Cerebellar nuclear complex (tissue), 1 donor: ENCODE measurements around the gene TMEM60.
A peak's percentile ranks its signal among the peaks of the same experiment; 100 is the strongest.
"Not testable (repeated sequence)": the region's sequence is repeated elsewhere in the genome, so short reads cannot be mapped to it uniquely, and the experiment has no call there.

ENCODE experiments used
- DNase-seq, 2 experiments: peaks; one replicate each; lab custom pipeline; 2025; lab: John Stamatoyannopoulos, UW

TMEM60 gene, protein sequence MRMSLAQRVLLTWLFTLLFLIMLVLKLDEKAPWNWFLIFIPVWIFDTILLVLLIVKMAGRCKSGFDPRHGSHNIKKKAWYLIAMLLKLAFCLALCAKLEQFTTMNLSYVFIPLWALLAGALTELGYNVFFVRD

DNA sequence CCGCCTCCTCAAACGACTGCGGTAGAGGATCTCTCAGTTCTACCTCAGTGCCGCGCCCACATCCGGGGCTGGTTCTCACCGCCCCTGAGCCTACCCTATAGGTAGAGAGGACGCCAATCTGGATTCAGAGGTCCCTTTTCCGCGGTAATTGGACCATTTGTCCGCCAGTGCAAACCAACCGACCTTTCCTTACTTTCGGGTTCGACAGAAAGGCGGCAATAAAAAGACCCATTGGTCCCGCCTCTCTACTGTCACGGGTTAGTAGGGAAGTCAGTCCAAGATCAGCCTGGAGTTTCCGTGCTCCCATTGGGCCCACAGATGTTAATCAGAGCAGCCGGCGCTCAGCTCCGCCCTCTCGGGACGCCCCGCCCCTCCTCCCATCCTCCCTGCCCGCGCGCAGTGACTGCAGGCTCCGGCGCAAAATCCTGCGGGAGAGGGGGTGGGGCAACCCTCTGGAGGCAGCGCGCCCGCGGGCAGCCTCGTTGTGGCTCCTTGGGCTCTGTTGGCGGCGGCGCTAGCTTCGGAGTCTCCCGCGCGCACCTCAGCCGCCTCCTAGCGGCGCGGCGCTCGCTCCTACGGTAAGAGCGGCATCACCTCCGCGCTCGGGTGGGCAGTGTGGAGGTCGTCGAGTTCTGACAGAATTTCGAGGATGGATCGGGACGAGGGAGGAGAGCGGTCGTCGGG is at the start of gene TMEM60, which contains the start of gene PHTF2:
Gene TMEM60 (minus strand): TSS at position 41 of the 684 bp plus-strand sequence. CDS start 4,061 bp downstream, outside the sequence.
Gene PHTF2 (plus strand): TSS at position 380 of the 684 bp plus-strand sequence.
- DNase-seq: peak; percentile 96 to 98

DNA sequence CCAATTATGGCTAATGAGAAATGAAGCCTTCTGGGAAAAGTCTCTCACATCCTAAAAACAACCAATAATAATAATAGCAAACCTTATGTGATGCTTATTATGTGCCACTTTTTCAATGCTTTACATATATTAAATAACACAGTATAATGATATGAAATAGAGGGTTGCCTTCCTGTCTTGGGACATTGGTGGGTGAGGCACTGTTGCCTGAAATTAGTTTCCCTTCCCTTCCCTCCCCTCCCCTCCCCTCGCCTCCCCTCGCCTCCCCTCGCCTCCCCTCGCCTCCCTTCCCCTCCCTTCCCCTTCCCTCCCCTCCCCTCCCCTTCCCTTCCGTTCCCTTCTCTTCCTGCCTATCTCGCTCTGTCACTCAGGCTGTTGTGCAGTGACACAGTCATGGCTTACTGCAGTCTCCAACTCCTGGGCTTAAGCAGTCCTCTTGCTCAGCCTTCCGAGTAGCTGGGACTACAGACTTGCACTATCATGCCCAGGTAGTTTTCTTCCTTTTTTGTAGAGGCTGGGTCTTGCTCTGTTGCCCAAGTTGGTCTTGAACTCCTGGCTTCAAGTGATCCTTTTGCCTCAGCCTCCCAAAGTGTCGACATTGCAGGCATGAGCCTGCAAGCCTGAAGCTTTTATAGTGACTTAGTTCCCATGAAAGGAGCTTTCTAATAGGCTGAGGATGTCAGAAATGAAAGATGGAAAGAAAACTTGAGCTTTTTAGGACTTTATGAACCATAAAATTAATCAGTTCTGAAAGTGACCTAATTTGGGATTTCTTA is 48.3 kb upstream of the TMEM60 start:
- no peak for DNase-seq

DNA sequence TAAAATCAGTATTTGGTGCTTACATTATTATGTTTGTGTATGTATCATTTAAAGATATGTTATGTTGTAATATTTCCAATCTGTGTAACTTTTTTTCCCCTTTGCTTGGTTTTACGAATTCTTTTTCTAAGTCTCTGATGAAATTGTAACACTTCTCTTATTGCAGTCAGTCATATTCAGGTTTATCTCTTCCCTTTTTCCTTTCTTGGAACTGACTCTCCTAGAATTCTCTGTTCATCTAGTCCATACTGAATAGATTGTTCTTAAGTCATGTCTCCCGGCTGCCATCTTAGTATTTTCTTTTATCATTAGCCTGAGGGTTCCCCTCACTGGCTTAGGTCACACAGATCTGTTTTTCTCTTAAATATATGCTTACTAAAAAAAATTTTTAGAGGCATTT is 45.0 kb upstream of the TMEM60 start:
- DNase-seq: no peak

DNA sequence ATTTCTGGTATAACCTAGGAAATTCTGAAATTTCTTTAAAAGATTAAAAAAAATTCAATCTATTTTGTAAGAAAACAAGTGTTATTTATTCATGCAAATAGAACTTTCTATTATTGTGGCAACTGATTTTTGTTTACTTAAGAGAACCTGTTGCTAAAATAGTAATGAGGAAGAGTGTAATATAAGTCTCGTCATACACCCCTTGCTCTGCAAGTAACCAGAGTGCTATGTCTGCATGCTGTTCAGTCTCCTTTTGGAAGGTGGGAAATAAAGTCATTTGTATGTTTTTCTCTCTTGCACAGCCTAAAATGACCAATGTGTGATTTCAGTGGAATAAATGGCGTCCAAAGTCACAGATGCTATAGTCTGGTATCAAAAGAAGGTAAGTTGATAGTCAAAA is 41.7 kb upstream of the TMEM60 start:
- DNase-seq: no peak

DNA sequence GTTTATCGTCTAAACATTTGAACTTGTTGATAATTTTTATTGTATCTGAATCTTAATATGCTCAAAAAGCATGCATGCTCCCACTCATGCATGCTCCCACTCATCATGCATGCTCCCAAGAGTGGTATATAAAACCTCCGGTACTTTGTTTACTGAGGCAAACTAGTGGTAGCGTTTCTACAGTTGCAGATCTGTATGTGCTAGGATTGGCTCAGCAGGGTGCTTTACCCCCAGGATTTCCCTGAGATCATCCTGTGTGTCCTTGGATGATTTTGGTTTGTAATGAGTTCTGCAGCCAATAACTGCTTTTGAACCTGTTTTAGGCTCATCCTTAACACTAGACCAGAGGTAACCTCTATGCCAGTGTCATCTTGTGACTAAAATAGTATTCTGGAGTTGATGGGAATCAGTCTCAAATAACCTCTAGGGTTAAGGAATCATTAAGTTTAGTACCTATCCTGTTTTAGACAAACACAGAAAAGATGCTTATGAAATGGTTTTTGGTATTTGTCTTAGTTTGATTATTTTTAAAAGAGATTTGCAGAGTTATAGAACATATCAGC is 40.8 kb upstream of the TMEM60 start:
- no peak for DNase-seq

DNA sequence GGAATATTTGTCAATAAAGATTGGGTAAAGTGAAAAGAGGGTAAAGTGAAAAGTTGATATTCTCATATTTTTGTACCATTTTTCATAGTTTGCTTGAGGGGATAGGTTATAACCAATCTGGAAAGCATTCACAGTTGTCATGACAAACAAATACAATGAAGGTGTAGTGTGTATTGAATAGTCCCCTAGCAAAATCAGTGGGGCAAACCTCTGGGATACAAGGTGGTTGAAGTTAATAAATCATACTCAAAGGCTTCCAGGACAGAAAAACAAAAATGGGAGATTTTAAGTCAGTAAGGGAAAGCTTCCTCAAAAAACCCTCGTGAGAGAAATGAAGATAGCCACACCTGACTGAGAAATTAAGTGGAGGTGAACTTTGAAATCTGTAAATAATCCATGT is 39.7 kb upstream of the TMEM60 start:
- no peak for DNase-seq

DNA sequence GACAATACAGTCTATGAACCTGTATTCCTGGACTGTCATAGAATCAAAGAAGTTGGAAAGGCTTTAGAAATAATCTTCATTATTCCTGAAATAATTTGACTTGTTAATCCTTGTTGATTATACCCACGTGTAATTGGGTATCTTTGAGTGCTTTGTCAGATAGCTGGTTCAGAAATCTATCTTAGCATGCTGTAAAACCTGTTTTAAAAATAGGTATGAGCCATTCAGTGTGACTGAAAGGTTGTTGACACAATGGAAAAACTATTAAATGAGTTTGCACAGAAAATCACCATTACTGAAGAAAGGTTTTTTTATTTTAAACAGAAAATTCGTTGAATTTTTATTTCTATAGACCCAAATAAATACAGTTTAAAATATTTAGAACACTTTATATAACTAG is 39.0 kb upstream of the TMEM60 start:
- no peak for DNase-seq

DNA sequence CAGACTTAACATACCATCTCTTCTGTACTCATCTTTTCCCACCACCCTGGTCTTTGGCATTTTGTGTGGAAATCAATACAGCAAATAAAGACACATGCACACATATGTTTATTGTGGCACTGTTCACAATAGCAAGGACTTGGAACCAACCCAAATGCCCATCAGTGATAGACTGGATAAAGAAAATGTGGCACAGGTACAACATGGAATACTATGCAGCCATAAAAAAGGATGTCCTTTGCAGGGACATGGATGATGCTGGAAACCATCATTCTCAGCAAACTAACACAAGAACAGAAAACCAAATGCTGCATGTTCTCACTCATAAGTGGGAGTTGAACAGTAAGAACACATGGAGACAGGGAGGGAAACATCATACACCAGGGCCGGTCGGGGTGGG is 38.2 kb upstream of the TMEM60 start:
- not testable (repeated sequence) for DNase-seq

DNA sequence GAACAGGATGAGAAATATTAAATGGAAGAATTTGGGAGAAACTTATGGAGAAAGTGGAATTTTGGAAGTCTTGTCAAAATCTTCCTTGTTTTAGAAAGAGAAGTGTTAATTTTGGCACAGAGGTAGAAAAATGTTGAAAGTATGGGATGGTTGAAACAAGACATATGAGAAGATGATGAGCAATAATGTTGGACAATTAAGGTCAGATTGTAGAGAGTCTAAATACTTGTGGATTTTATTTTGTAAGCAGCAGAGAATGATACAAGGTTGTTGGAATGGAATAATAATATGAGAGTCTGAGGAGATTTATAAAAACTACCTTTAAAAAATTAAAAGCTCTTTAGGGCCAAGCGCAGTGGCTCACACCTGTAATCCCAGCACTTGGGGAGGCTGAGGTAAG is 34.9 kb upstream of the TMEM60 start:
- DNase-seq: no peak

DNA sequence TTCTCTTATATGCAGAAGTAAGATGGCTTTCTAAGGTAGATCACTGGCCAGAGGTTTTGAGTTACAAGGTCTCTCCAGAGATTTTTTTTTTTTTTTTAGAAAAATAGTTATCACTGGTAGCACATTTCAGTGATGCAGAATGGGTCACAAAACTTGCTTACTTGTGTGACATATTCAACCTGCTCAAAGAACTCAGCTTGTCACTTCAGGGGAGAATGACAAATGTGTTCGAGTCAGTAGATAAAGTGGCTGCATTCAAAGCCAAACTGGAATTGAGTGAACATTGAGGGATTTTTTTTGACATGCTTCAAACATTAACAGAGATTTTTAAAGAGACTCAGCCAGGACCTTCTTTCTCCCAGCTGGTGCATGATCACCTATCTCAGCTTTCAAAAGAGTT is 33.7 kb upstream of the TMEM60 start:
- DNase-seq: no peak

DNA sequence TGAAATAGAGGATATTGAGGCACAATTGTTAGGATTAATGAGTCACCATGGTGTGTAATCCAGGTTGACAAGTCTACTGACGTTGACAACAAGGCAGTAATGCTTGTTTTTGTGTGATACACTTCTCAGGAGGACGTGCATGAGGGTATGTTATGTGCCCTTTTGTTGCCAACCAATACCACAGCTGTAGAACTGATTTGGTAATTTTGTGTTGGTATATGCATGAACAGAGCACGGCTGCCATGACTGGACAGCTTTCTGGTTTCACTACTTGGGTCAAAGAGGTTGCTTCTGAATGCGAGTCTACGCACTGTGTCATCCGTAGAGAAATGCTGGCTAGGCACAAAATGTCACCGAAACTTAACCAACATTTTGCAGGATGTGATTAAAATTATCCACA is 33.2 kb upstream of the TMEM60 start:
- DNase-seq: no peak

DNA sequence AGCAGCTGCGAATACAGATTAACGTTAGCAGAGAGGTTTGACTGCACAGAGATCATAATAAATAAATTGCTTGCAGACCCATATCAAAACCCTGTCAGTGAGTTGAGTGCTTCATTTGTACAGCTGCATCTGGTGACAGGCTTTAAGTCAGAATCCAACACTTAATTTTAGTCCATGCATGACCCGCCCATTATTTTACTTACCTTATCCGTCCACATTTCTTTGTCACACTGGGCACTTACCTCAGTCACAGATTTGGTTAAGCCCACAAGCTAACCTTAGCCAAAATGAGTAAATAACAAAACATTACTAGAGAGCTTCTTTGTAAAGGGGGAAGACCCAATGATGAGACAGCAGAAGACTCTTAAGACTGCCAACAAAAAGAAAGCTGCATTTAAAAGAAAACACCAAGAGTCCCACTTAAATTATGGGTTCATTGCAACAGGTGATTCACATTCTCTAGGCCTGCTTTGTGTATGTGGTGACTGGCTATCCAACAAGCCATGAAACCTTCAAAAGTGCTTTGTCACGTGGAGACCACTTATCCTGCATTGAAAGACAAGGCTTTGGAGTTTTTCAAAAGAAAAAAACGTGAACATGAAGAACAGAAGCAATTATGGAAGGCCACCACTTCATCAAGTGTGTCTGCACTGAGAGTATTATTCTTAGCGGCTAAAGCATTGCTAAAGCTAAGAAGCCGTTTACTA is 32.6 kb upstream of the TMEM60 start:
- DNase-seq: no peak

DNA sequence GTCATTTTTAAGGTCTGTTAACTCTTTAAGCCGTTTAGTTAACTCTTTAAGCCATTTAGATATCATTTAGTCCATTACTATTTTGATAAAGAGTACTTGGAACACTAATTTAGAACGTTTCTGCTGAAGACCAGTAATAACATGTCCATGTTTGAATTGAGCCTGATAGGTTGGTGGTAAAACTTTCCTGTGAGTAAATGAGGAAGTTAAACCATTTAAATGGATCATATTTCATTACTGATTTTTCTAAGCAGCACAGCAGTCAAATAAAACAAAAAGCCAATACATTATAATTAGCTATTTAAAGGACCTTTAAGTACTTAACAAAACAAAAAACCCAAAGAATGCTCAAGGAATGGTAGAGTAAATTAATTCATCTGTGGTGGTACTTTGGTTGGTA is 29.8 kb upstream of the TMEM60 start:
- no peak for DNase-seq

DNA sequence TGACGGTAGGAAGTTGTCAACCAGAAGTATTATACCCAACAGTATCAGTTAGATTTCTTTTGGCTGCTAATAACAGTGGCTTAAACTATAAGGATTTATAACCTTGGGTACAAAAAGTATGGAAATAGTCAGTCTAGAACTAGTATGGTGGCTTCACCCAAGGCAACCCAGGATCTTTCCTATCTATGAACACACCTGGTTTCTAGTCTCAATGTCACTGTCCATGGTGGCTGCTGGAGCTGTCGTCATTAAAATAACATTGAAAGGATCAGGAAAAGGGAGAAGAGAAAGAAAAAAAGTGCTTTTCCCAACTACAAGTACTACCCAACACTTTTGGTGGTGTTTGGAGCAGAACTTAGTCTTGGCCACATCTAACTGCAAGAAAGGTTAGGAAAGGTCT is 28.1 kb upstream of the TMEM60 start:
- DNase-seq: no peak

DNA sequence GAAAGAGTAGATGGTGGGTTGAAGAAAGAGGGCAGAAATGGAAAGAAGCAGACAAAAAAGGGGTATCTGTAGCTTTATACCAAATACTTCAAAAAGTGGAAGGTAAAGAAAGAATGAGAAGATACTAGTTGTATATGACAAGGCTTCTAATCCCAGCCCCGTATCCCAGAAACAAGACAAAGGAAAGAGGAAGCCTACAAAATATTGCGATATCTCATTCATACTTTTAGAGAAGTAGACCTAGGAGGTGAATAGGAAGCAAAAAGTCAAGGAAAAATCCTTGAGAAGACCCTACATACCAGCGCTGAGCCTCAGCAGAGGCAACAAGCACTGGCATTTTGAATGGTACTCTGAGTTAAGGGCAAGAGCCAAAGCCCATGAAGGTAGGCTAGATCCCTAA is 26.9 kb upstream of the TMEM60 start:
- no peak for DNase-seq

DNA sequence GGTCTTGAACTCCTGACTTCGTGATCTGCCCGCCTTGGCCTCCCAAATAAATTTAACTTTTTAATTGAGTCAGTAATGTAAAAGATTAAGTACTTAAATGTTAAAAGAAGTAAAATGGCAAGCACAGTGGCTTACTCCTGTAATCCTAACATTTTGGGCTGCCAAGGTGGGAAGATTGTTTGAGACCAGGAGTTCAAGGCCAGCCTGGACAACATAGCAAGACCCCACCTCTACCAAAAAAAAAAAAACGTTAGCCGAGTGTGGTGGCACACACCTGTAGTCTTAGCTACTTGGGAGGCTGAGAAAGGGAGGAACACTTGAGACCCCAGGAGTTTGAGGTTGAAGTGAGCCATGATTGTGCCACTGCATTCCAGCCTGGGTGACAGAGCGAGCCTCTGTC is 26.4 kb upstream of the TMEM60 start:
- no peak for DNase-seq

DNA sequence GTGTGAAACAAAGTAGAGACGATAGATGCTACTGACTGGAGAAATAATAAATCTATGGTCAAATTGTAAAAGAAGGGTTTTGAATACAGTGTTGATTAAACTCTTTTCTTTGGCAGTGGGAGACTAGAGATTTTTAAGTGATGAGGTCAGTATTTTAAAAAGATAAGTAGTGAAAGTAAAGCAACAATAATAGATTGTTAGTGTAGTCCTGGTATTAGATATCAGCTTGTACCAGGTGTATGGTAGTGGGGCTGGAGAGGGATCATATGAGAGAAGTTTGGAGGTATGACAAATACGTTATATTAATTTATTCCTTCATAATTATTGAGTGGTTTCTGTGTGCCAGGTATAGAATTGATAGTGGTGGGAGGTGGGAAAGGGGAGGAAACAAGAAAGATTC is 25.6 kb upstream of the TMEM60 start:
- no peak for DNase-seq

DNA sequence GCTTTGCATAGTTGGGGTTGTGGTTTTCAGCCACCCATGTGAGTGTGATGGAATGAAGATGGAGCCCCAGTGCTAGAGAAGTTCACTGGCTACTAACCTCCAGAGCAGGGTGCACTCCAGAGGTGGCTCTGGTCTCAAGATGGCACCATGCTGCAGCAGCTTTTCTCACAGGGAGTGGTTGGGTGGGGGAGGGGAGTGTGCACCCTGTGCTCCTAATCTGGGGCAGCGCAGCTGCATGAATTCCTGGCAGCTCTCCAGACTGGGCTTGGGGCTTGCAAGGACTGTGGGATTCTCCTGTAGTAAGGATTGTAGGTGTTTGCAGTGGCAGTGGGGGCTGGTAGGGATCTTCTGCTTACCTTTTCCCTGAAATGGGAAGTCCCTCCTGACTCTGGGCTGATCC is 24.0 kb upstream of the TMEM60 start:
- no peak for DNase-seq

DNA sequence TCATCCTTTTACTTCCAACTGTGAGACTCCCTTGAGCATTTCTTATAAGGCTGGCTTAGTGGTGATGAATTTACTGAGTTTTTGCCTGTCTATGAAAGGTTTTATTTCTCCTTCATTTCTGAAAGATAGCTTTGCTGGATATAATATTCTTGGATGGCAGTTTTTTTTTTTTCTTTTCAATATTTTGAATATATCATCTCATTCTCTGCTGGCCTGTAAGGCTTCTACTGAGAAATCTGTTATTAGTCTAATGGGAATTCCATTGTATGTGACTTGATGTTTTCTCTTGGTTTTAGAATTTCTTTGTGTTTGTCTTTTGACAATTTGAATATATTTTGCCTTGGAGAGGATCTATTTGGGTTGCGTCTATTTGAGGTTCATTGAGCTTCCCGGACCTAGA is 22.7 kb upstream of the TMEM60 start:
- DNase-seq: no peak

DNA sequence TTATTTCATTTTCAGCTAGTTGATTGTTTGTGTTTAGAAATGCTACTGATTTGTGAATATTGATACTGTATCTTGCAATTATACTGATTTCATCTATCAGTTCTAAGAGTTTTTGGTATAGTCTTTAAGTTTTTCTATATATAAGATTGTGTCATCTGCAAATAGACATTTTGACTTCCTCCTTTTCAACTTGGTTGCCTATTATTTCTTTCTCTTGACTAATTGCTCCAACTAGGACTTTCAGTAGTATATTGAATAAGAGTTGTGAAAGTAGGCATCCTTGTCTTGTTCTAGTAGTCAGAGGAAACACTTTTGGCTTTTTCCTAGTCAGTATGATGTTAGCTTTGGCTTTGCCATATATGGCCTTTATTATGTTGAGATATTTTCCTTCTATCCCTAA is 20.8 kb upstream of the TMEM60 start:
- no peak for DNase-seq

DNA sequence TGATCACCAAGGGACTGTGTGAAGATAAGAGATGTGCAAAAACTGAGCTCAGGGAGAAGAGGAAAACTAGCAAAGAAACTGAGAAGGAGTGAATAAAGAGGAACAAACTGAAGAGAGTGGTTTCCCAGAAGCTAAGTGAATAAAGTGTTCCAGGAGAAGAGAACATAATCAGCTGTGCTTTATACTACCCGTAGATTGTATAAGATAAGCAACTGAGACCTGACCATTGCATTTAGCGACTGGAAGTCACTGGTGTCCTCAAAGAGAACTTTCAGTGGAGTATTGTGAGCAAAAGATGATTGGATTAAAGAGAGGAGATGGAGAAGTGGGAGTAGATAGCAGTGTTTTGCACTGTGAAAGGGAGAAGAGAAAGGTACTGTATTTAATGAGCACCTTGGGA is 14.9 kb upstream of the TMEM60 start:
- DNase-seq: no peak

DNA sequence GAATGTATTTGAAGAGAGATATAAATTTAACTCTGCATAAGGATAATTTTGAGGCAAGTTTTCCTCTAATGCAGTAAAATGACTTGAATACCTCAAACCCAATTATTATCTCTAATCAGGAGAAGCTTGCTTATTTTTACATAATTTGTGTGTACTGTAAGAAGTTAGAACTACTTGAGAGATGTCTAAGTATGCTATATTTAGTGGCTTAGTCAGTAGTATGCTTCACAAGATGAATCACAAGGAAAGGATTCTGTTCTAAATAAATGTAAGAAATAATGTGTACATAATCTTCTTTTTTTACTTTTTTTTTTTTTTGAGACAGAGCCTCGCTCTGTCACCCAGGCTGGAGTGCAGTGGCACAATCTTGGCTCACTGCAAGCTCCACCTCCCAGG is 14.1 kb upstream of the TMEM60 start:
- DNase-seq: no peak
